ENCODE results near the gene KLHDC8A. TPM values are rescaled to one million over a fixed set of nuclear protein-coding genes. Genes with fewer than 3 reads are reported as not detected.

KLHDC8A gene
- polyA plus RNA-seq, 1 donor (not counting 4 experiments of a cell fraction or from before 2014, with no cell fraction given): not detected

DNA sequence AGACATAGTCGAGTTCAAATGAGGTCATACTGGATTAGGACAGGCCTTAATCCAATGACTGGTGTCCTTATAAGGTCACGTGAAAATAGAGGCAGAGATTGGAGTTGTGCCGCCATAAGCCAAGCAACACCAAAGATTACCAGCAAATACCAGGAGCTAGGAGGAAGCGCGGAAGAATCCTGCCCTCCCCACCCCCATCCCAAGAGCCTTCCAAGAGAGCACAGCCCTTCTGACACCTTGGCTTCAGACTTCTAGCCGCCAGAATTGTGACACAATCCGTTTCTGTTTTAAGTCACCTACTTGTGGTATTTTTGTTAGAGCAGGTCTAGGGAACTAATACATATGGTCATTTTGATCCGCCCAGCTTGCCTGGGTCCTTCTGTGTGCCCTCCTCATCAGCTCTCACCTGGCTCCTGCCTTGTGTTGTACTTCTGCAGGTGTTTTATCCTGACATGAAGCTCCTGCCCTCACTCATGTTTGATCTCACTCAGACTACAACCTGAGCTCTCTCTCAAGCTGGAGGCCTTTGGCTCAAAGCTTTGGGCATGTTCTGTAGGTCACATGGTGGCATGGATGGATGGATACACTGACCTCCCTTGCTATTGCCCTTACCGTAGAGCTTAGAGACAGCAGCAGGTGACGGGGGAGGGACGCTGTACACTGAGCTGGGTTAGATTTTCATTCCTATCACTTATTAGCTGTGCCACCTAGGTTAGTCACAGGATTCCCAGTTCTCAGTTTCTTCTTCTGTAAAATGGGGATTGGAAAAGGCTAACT, 24.5 kb downstream of the KLHDC8A start:
- Histone ChIP-seq H3K79me2 (ENCODE audit: control insufficient read depth, insufficient read depth, low read length) (no peaks in the 10 kb centered on the region), H3K27me3 (ENCODE audit: control insufficient read depth, extremely low read depth, insufficient read depth, low read length) (peaks cover 24% of the 10 kb centered on the region), H3K4me1 (ENCODE audit: control insufficient read depth, extremely low read depth, insufficient read depth, low read length) (no peaks in the 10 kb centered on the region), H4K20me1 (ENCODE audit: control insufficient read depth, extremely low read depth, insufficient read depth, low read length) (no peaks in the 10 kb centered on the region), H3K9me1 (ENCODE audit: control insufficient read depth, extremely low read depth, insufficient read depth, low read length) (no peaks in the 10 kb centered on the region), H3K9me3 (ENCODE audit: control insufficient read depth, low read depth, low read length) (no peaks in the 10 kb centered on the region), H3K4me3 (ENCODE audit: control insufficient read depth in 2 of 3, extremely low read depth in 1 of 3, insufficient read depth in 2 of 3, low read depth in 1 of 3, low read length in 3 of 3) (no peak overlapping the region), H2AFZ (ENCODE audit: control insufficient read depth, low read length) (no peak overlapping the region), H3K4me2 (ENCODE audit: control insufficient read depth, extremely low read depth, insufficient read depth, low read depth, low read length) (no peak overlapping the region), H3K36me3 (ENCODE audit: control insufficient read depth in 2 of 2, extremely low read depth in 1 of 2, insufficient read depth in 2 of 2, low read length in 2 of 2) (no peaks in the 10 kb centered on the region), H3K9ac (ENCODE audit: control insufficient read depth, extremely low read depth, insufficient read depth, low read length) (no peak overlapping the region), H3K27ac (ENCODE audit: control insufficient read depth, insufficient read depth, low read length) (no peak overlapping the region)
- DNase-seq (ENCODE audit: low read depth, low spot score) (no peak), FAIRE-seq (no peak)
- dilution Hi-C loops (cut with MboI; ENCODE audit: extremely low pct_ligation_motif_present, low sequenced_read_pairs): no loop called here
- no peak for TF ChIP-seq CTCF (optimal IDR thresholded peaks at IDR 0.05 in 1 of 3, IDR thresholded peaks at IDR 0.05 in 1 of 3, conservative IDR thresholded peaks at IDR 0.05 in 1 of 3; ENCODE audit: extremely low read depth in 1 of 3, insufficient read depth in 2 of 3, low read length in 3 of 3)
- TF ChIP-seq EZH2 (IDR thresholded peaks at IDR 0.05; ENCODE audit: low read length): no peak

GRCh38 chr1:205330150-205330549, 26.6 kb downstream of the KLHDC8A start:
- no peak overlapping the region for H2AFZ ChIP-seq (ENCODE audit: control insufficient read depth, low read length)
- dilution Hi-C loops (cut with MboI; ENCODE audit: extremely low pct_ligation_motif_present, low sequenced_read_pairs): no loop called here
- no peaks in the 10 kb centered on the region for H4K20me1 ChIP-seq (ENCODE audit: control insufficient read depth, extremely low read depth, insufficient read depth, low read length)

More at GRCh38 chr1:205330150-205330549, 26.6 kb downstream of the KLHDC8A start:
- Histone ChIP-seq H3K27me3 (ENCODE audit: control insufficient read depth, extremely low read depth, insufficient read depth, low read length) (peaks cover 17% of the 10 kb centered on the region), H3K36me3 (ENCODE audit: control insufficient read depth in 2 of 2, extremely low read depth in 1 of 2, insufficient read depth in 2 of 2, low read length in 2 of 2) (no peaks in the 10 kb centered on the region), H3K4me1 (ENCODE audit: control insufficient read depth, extremely low read depth, insufficient read depth, low read length) (peaks cover 2% of the 10 kb centered on the region), H3K9me1 (ENCODE audit: control insufficient read depth, extremely low read depth, insufficient read depth, low read length) (no peaks in the 10 kb centered on the region), H3K9ac (ENCODE audit: control insufficient read depth, extremely low read depth, insufficient read depth, low read length) (no peak overlapping the region), H3K9me3 (ENCODE audit: control insufficient read depth, low read depth, low read length) (no peaks in the 10 kb centered on the region), H3K79me2 (ENCODE audit: control insufficient read depth, insufficient read depth, low read length) (no peaks in the 10 kb centered on the region), H3K27ac (ENCODE audit: control insufficient read depth, insufficient read depth, low read length) (no peak overlapping the region), H3K4me2 (ENCODE audit: control insufficient read depth, extremely low read depth, insufficient read depth, low read depth, low read length) (no peak overlapping the region), H3K4me3 (ENCODE audit: control insufficient read depth in 2 of 3, extremely low read depth in 1 of 3, insufficient read depth in 2 of 3, low read depth in 1 of 3, low read length in 3 of 3) (no peak overlapping the region)
- no peak for TF ChIP-seq EZH2 (IDR thresholded peaks at IDR 0.05; ENCODE audit: low read length)
- no peak for TF ChIP-seq CTCF (optimal IDR thresholded peaks at IDR 0.05 in 1 of 3, IDR thresholded peaks at IDR 0.05 in 1 of 3, conservative IDR thresholded peaks at IDR 0.05 in 1 of 3; ENCODE audit: extremely low read depth in 1 of 3, insufficient read depth in 2 of 3, low read length in 3 of 3)
- DNase-seq (ENCODE audit: low read depth, low spot score): no peak
- no peak for FAIRE-seq

All from keratinocyte (primary cell).